ENCODE results near the gene RASA3.

The RASA3 gene

GRCh38 chr13:114144606-114145244 is 12.3 kb upstream of the RASA3 start:
- H3K27me3 ChIP-seq (replicated peaks): no peaks in the 10 kb centered on the region
- in situ Hi-C loops (cut with HindIII; ENCODE audit: low pct_ligation_motif_present, low sequenced_read_pairs): no loop called here
- H3K27ac ChIP-seq: no peak overlapping the region
- DNase-seq: no peak
- TF ChIP-seq CTCF (IDR thresholded peaks at IDR 0.05; ENCODE audit: low read depth, low read length, missing control alignments): no peak
- H3K36me3 ChIP-seq (replicated peaks): no peaks in the 10 kb centered on the region
- no peak overlapping the region for H3K4me3 ChIP-seq (ENCODE audit: low read depth, low read length)

- peak; percentile 43 for TF ChIP-seq CTCF (IDR thresholded peaks at IDR 0.05; ENCODE audit: low read depth, low read length, missing control alignments)
- in situ Hi-C loops (cut with HindIII; ENCODE audit: low pct_ligation_motif_present, low sequenced_read_pairs): no loop called here
- DNase-seq: no peak
- Histone ChIP-seq H3K27ac (no peak overlapping the region), H3K4me3 (ENCODE audit: low read depth, low read length) (no peak overlapping the region), H3K36me3 (replicated peaks) (no peaks in the 10 kb centered on the region), H3K27me3 (replicated peaks) (no peaks in the 10 kb centered on the region)
Measured at GRCh38 chr13:114143806-114144605, 11.6 kb upstream of the RASA3 start.

- H3K27me3 ChIP-seq (replicated peaks): no peaks in the 10 kb centered on the region
- H3K4me3 ChIP-seq (ENCODE audit: low read depth, low read length): no peak overlapping the region
- in situ Hi-C loops (cut with HindIII; ENCODE audit: low pct_ligation_motif_present, low sequenced_read_pairs): no loop called here
- H3K27ac ChIP-seq: no peak overlapping the region
- DNase-seq: no peak
- no peaks in the 10 kb centered on the region for H3K36me3 ChIP-seq (replicated peaks)
- TF ChIP-seq CTCF (IDR thresholded peaks at IDR 0.05; ENCODE audit: low read depth, low read length, missing control alignments): no peak
Measured at GRCh38 chr13:114142640-114143490, 10.4 kb upstream of the RASA3 start.

DNA sequence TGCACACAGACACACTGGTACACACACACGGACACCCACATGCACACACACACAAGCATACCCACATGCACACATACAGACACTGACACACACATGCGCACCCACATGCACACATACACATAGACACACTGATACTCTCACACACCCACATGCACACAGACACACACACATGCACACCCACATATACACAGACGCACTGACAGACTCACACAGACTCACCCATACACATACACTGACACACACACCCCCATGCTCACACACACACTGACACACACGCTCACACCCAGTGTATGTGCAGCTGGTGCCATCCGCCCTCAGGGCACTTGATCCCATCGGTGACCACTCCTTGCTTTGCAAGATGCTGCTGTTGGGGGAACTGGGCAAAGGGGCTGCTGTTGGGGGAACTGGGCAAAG is 9.7 kb upstream of the RASA3 start:
- H3K27ac ChIP-seq: no peak overlapping the region
- H3K4me3 ChIP-seq (ENCODE audit: low read depth, low read length): no peak overlapping the region
- no peak for TF ChIP-seq CTCF (IDR thresholded peaks at IDR 0.05; ENCODE audit: low read depth, low read length, missing control alignments)
- no peaks in the 10 kb centered on the region for H3K36me3 ChIP-seq (replicated peaks)
- DNase-seq: no peak
- in situ Hi-C loops (cut with HindIII; ENCODE audit: low pct_ligation_motif_present, low sequenced_read_pairs): no loop called here
- no peaks in the 10 kb centered on the region for H3K27me3 ChIP-seq (replicated peaks)

DNA sequence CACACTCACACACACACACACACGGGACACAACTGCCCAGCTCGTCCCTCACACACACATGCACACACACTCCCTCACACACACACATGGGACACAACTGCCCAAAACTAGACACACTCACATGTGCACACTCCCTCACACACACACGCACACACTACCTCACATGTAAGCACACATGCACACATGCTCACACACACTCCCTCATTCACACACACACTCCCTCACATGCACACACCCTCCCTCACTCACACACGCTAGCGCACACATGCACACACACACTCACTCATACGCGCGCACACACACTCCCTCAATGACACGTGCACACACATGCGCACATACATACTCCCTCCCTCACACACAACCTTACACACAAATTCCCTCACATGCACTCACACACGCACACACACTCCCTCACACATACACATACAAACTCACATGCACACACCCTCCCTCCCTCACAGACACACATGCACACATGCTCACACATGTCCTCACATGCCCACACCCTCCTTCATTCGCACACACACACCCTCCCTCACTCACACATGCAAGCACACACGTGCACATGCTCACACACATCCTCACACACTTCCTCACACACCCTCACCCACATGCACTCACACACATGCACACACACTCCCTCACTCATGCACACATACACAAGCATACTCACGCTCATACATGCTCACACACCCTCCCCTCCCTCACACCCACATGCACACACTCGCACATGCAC is 9.0 kb upstream of the RASA3 start:
- no peak for TF ChIP-seq CTCF (IDR thresholded peaks at IDR 0.05; ENCODE audit: low read depth, low read length, missing control alignments)
- Histone ChIP-seq H3K27me3 (replicated peaks) (no peaks in the 10 kb centered on the region), H3K36me3 (replicated peaks) (no peaks in the 10 kb centered on the region), H3K4me3 (ENCODE audit: low read depth, low read length) (no peak overlapping the region), H3K27ac (no peak overlapping the region)
- in situ Hi-C loops (cut with HindIII; ENCODE audit: low pct_ligation_motif_present, low sequenced_read_pairs): no loop called here
- DNase-seq: no peak
